Activated CD4-positive, CD25-positive, alpha-beta regulatory T cell treated with anti-CD3 and anti-CD28 coated beads, Interleukin-2, amount 50 U/mL, for 16 hours (primary cell): ENCODE data around the gene GATA2.

ENCODE experiments used
- DNase-seq: peaks from one replicate; pipeline ENCODE4 v3.0.0-alpha.2; 2020; ENCODE audit warnings: low read depth, low spot score

The GATA2 gene

GRCh38 chr3:128434524-128434923 lies 58.5 kb downstream of the GATA2 start:
- no peak for DNase-seq

- no peak for DNase-seq
Measured at GRCh38 chr3:128433837-128434165, 59.2 kb downstream of the GATA2 start.

- no peak for DNase-seq
Measured at GRCh38 chr3:128432971-128433836, 59.8 kb downstream of the GATA2 start.

DNA sequence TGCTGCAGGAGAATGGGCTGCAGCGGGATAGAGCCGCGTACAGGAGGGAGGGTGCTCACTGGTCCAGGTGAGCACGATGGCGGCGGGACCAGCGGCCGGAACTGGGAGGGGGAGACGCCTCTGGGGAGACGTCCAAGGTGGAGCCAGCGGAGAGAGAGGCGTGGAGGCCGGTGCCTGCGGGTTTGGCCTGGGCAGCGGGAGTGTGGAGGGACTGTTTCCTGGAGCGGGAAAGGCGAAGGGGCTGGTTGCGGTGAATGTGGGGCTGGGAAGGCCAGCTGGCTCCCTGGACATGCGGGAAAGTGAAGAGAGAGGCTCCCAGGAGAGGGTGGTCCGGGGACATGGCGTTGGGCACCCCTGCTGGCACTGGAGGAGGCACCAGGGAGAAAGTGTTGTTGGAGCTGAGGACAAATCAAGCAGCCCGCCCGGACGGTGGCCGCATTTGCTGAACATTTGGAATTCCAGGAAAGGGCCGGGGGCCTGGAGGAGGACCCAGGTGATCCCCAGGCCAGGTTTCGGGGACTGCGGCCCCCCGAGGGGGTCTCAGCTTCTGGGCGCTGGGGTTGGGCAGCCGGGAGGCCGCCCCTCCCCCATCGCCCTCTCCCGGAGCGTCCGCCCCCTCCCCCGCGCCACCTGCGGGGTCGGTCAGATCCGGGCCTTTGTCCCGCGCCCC lies 60.6 kb downstream of the GATA2 start:
- no peak for DNase-seq

DNA sequence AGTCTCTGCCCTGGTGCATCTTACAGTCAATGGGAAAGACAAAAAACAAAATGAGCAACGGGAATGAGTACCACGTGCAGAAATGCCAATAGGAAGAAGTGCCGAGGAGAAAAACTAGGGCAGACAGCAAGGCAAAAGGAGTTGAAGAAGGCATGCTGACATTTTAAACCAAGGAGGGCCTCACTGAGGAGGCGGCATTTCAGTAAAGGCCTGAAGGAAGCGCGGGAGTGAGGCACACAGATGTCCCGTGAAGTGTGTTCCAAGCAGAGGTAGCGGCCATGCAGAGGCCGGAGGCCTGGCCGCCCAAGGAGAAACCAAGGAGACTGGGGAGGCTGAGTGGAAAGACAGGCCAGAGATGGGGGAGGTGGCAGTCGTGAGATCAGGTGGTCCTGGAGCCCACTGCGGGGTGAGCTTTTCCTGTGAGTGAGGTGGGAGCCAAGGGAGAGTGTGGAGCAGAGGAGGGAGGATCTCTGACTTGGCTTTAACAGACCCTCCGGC lies 61.1 kb downstream of the GATA2 start:
- DNase-seq = no peak

- DNase-seq = no peak
Measured at GRCh38 chr3:128430731-128431130, 62.3 kb downstream of the GATA2 start.

GRCh38 chr3:128430301-128430700 lies 62.7 kb downstream of the GATA2 start:
- DNase-seq = no peak

GRCh38 chr3:128429751-128430150 lies 63.2 kb downstream of the GATA2 start:
- no peak for DNase-seq
